IMR-90 (cell line): ENCODE data around the gene DTD1. TPM values are rescaled to one million over a fixed set of nuclear protein-coding genes. Genes with fewer than 3 reads are reported as not detected.

Source experiments
- ATAC-seq: fragments of 200-7000 bp; cut with Tn5 transposase; 2 replicates; pipeline ENCODE4 v1.9.1; 2020; ENCODE audit warnings: low read depth, mild to moderate bottlenecking, moderate library complexity
- BruUV-seq: library from RNA; stranded (reverse); fragments of 400-500 nt; replicated peaks from 2 replicates; lab custom pipeline; 2021; lab: Mats Ljungman, UMichigan
- CTCF ChIA-PET: fragments of 300-600 bp; formaldehyde crosslinking; extraction: SDS; loops from one replicate; lab custom pipeline; 2021; ENCODE audit warnings: antibody characterized with exemption; lab: Yijun Ruan, JAX
- POLR2A ChIA-PET: fragments of 300-600 bp; sonication (Branson Sonifier 250); formaldehyde crosslinking; loops from one replicate; lab custom pipeline; 2022; ENCODE audit warnings: antibody characterized with exemption; ENCODE audit not compliant: unreplicated experiment; lab: Charles Lee
- DNase-seq: peaks from one replicate; pipeline ENCODE4 v3.0.0; 2013
- H2AFZ ChIP-seq: replicated peaks from 2 replicates; pipeline ENCODE3; 2013; ENCODE audit warnings: low read length, mild to moderate bottlenecking; ENCODE audit not compliant: poor library complexity
- H2AK5ac ChIP-seq: 2 replicates; pipeline ENCODE4 v1.6.1; 2013; ENCODE audit warnings: low read depth, low read length, inconsistent platforms
- H2AK9ac ChIP-seq: replicated peaks from 2 replicates; pipeline ENCODE3; 2013; ENCODE audit warnings: mild to moderate bottlenecking, low read depth, low read length, moderate library complexity; ENCODE audit not compliant: poor library complexity
- H2BK120ac ChIP-seq: 2 replicates; pipeline ENCODE4 v1.6.1; 2013; ENCODE audit warnings: low read depth, low read length, inconsistent platforms
- H2BK15ac ChIP-seq: 3 replicates; pipeline ENCODE4 v1.6.1; 2013; ENCODE audit warnings: low read depth, low read length, inconsistent platforms
- H2BK20ac ChIP-seq: 2 replicates; pipeline ENCODE4 v1.6.1; 2013; ENCODE audit warnings: low read depth, mild to moderate bottlenecking, inconsistent platforms, low read length, moderate library complexity
- H2BK5ac ChIP-seq: 2 replicates; pipeline ENCODE4 v1.6.1; 2013; ENCODE audit warnings: mild to moderate bottlenecking, low read depth, low read length, inconsistent platforms; ENCODE audit not compliant: poor library complexity, severe bottlenecking
- H3K14ac ChIP-seq: replicated peaks from 2 replicates; pipeline ENCODE4 v1.6.1; 2013; ENCODE audit warnings: low read depth, low read length, inconsistent platforms
- H3K18ac ChIP-seq: 2 replicates; pipeline ENCODE4 v1.6.1; 2013; ENCODE audit warnings: low read depth, low read length, control low read depth
- H3K23ac ChIP-seq: 2 replicates; pipeline ENCODE4 v1.6.1; 2013; ENCODE audit warnings: low read depth, low read length, inconsistent platforms
- H3K27ac ChIP-seq: 2 replicates; pipeline ENCODE4 v1.5.1; 2013; ENCODE audit warnings: mild to moderate bottlenecking, control low read depth, low read length; ENCODE audit not compliant: insufficient read depth
- H3K27me3 ChIP-seq: 2 replicates; pipeline ENCODE4 v1.6.1; 2013; ENCODE audit warnings: low read length; ENCODE audit not compliant: control insufficient read depth, insufficient read depth
- H3K36me3 ChIP-seq: 2 replicates; pipeline ENCODE4 v1.6.1; 2013; ENCODE audit warnings: low read length, mixed read lengths; ENCODE audit not compliant: control insufficient read depth, insufficient read depth
- H3K4ac ChIP-seq: 2 replicates; pipeline ENCODE4 v1.6.1; 2013; ENCODE audit warnings: low read depth, low read length, inconsistent platforms
- H3K4me1 ChIP-seq: 2 replicates; pipeline ENCODE4 v1.6.1; 2013; ENCODE audit warnings: low read length, mixed read lengths; ENCODE audit not compliant: control insufficient read depth, insufficient read depth
- H3K4me2 ChIP-seq: 2 replicates; pipeline ENCODE4 v1.6.1; 2013; ENCODE audit warnings: low read depth, mild to moderate bottlenecking, control low read depth, low read length, moderate library complexity
- H3K4me3 ChIP-seq: 2 replicates; pipeline ENCODE4 v1.5.1; 2013; ENCODE audit warnings: low read depth, mild to moderate bottlenecking, control low read depth, low read length, moderate library complexity; ENCODE audit not compliant: insufficient read depth
- H3K56ac ChIP-seq: 2 replicates; pipeline ENCODE4 v1.6.1; 2013; ENCODE audit warnings: low read length, inconsistent platforms; ENCODE audit not compliant: insufficient read depth; ENCODE audit errors: extremely low read depth
- H3K79me1 ChIP-seq, 2 experiments: 2 replicates each; pipeline ENCODE4 v1.6.1; 2013; ENCODE audit warnings: low read length in 2 of 2, inconsistent platforms in 1 of 2, low read depth in 1 of 2
- H3K9ac ChIP-seq: 2 replicates; pipeline ENCODE4 v1.6.1; 2013; ENCODE audit warnings: low read depth, low read length, control low read depth
- H3K9me1 ChIP-seq: 2 replicates; pipeline ENCODE4 v1.6.1; 2013; ENCODE audit warnings: low read length, inconsistent platforms; ENCODE audit not compliant: insufficient read depth
- H3K9me3 ChIP-seq: 2 replicates; pipeline ENCODE4 v1.6.1; 2013; ENCODE audit warnings: low read length; ENCODE audit not compliant: control insufficient read depth, insufficient read depth
- H4K20me1 ChIP-seq: 2 replicates; pipeline ENCODE4 v1.6.1; 2013; ENCODE audit warnings: low read length, inconsistent platforms; ENCODE audit not compliant: insufficient read depth
- H4K5ac ChIP-seq: 2 replicates; pipeline ENCODE4 v1.6.1; 2013; ENCODE audit warnings: mild to moderate bottlenecking, low read depth, low read length, control low read depth
- H4K8ac ChIP-seq, 2 experiments: 2 replicates each; pipeline ENCODE4 v1.6.1; 2013; ENCODE audit warnings: low read depth in 2 of 2, low read length in 2 of 2, control low read depth in 1 of 2, inconsistent platforms in 1 of 2
- H4K91ac ChIP-seq: 2 replicates; pipeline ENCODE4 v1.6.1; 2013; ENCODE audit warnings: low read depth, low read length, inconsistent platforms; ENCODE audit not compliant: insufficient read depth
- BHLHE40 ChIP-seq: fragments of 150-350 bp; IDR thresholded peaks from 2 replicates; pipeline ENCODE4 v1.6.1; 2016; ENCODE audit warnings: mild to moderate bottlenecking, low read depth, low read length
- FOS ChIP-seq: fragments of 150-350 bp; IDR thresholded peaks from 2 replicates; pipeline ENCODE4 v1.6.1; 2016; ENCODE audit warnings: low read depth, low read length
- RAD21 ChIP-seq: IDR thresholded peaks from 2 replicates; pipeline ENCODE4 v1.6.1; 2012; ENCODE audit warnings: low read length, improper control_type of control experiment
- RCOR1 ChIP-seq: IDR thresholded peaks from 2 replicates; pipeline ENCODE4 v1.6.1; 2012; ENCODE audit warnings: mild to moderate bottlenecking, low read length, improper control_type of control experiment; ENCODE audit not compliant: insufficient replicate concordance
- SMC3 ChIP-seq: fragments of 150-350 bp; IDR thresholded peaks from 2 replicates; pipeline ENCODE4 v1.6.1; 2016; ENCODE audit warnings: low read depth, mild to moderate bottlenecking, antibody characterized with exemption, low read length, moderate library complexity
- dilution Hi-C: fragments of 300-500 bp; cut with HindIII; formaldehyde crosslinking; loops from one replicate; pipeline ENCODE4 v1.14.3; 2018; ENCODE audit warnings: low sequenced_read_pairs; ENCODE audit not compliant: unreplicated experiment
- in situ Hi-C: fragments of 300-500 bp; cut with MboI; formaldehyde crosslinking; loops from 3 replicates; pipeline ENCODE4 v1.14.3; 2019; ENCODE audit warnings: low sequenced_read_pairs, inconsistent platforms, mixed read lengths
- intact Hi-C: fragments of 100-400 bp; cut with micrococcal nuclease; formaldehyde crosslinking; loops from 2 replicates; pipeline ENCODE4 v1.10.0; 2022
- polyA plus RNA-seq, 3 experiments: library from polyadenylated mRNA; depleted of rRNA; stranded (reverse); fragments of >200 nt; gene quantifications; 2 replicates each; pipeline ENCODE4 v1.2.3, GENCODE V29; 2012; ENCODE audit warnings: low replicate concordance in 1 of 3
- total RNA-seq: library from RNA; depleted of rRNA; stranded (reverse); fragments of >200 nt; gene quantifications from 2 replicates; pipeline ENCODE4 v1.2.3, GENCODE V29; 2012
- TF ChIP-seq, protein P1 (sequence below): fragments of 150-350 bp; IDR thresholded peaks from 2 replicates; pipeline ENCODE4 v1.6.1; 2017; ENCODE audit warnings: mild to moderate bottlenecking, antibody characterized with exemption, low read length, low read depth
- TF ChIP-seq, protein P2 (sequence below): fragments of 150-350 bp; IDR thresholded peaks from 2 replicates; pipeline ENCODE4 v1.6.1; 2016; ENCODE audit warnings: low read depth, mild to moderate bottlenecking, low read length, moderate library complexity, borderline replicate concordance

Gene DTD1
- total and polyA plus RNA-seq, 2 of the 4 experiments (the other 2 are of a cell fraction): 73.1 to 101 TPM

DNA sequence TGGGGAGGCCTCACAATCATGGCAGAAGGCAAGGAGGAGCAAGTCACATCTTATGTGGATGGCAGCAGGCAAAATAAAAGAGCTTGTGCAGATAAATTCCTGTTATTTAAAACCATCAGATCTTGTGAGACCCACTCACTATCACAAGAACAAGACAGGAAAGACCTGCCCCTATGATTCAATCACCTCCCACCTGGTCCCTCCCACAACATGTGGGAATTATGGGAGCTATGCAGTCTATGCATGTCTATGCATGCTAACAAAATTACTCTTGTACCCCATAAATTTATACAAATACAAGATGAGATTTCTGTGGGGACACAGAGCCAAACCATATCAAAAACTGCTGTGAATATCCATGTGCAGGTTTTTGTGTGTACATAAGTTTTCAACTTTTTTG lies 200.2 kb downstream of the DTD1 start:
- Histone ChIP-seq H3K27me3 (no peaks in the 10 kb centered on the region; the same call in none of the 2 replicates), H3K56ac (no peak overlapping the region), H3K4ac (no peak overlapping the region), H2BK20ac (no peak overlapping the region), H3K9me1 (no peaks in the 10 kb centered on the region), H3K36me3 (no peaks in the 10 kb centered on the region), H3K18ac (no peak overlapping the region), H2BK5ac (no peak overlapping the region), H4K20me1 (no peaks in the 10 kb centered on the region), H3K4me3 (no peak overlapping the region), H4K8ac (no peak overlapping the region), H3K23ac (no peak overlapping the region), H3K79me1 (no peaks in the 10 kb centered on the region), H3K4me1 (no peaks in the 10 kb centered on the region), H3K9me3 (no peaks in the 10 kb centered on the region), H3K27ac (no peak overlapping the region), H2AK9ac (no peak overlapping the region), H4K5ac (no peak overlapping the region), H3K14ac (no peak overlapping the region), H3K9ac (no peak overlapping the region), H2AK5ac (no peak overlapping the region), H4K91ac (no peak overlapping the region), H2BK15ac (no peak overlapping the region), H2BK120ac (no peak overlapping the region), H3K4me2 (no peak overlapping the region), H2AFZ (no peak overlapping the region)
- dilution Hi-C loops: no loop called here
- ATAC-seq (no peak), DNase-seq (no peak)
- ChIA-PET CTCF (no interaction called here), POLR2A (no interaction called here)
- intact Hi-C loops: no loop called here
- BruUV-seq: no TSS peak
- in situ Hi-C loops: no loop called here
- TF ChIP-seq BHLHE40 (no peak), FOS (no peak), RAD21 (no peak), SMC3 (no peak), RCOR1 (no peak)
- TF ChIP-seq, protein P1, sequence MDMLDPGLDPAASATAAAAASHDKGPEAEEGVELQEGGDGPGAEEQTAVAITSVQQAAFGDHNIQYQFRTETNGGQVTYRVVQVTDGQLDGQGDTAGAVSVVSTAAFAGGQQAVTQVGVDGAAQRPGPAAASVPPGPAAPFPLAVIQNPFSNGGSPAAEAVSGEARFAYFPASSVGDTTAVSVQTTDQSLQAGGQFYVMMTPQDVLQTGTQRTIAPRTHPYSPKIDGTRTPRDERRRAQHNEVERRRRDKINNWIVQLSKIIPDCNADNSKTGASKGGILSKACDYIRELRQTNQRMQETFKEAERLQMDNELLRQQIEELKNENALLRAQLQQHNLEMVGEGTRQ: no peak
- TF ChIP-seq, protein P2, sequence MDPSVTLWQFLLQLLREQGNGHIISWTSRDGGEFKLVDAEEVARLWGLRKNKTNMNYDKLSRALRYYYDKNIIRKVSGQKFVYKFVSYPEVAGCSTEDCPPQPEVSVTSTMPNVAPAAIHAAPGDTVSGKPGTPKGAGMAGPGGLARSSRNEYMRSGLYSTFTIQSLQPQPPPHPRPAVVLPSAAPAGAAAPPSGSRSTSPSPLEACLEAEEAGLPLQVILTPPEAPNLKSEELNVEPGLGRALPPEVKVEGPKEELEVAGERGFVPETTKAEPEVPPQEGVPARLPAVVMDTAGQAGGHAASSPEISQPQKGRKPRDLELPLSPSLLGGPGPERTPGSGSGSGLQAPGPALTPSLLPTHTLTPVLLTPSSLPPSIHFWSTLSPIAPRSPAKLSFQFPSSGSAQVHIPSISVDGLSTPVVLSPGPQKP: no peak
